ENCODE measurements around the gene TPCN2.
"Not testable (repeated sequence)": the region's sequence is repeated elsewhere in the genome, so short reads cannot be mapped to it uniquely, and the experiment has no call there.

TPCN2 gene

DNA sequence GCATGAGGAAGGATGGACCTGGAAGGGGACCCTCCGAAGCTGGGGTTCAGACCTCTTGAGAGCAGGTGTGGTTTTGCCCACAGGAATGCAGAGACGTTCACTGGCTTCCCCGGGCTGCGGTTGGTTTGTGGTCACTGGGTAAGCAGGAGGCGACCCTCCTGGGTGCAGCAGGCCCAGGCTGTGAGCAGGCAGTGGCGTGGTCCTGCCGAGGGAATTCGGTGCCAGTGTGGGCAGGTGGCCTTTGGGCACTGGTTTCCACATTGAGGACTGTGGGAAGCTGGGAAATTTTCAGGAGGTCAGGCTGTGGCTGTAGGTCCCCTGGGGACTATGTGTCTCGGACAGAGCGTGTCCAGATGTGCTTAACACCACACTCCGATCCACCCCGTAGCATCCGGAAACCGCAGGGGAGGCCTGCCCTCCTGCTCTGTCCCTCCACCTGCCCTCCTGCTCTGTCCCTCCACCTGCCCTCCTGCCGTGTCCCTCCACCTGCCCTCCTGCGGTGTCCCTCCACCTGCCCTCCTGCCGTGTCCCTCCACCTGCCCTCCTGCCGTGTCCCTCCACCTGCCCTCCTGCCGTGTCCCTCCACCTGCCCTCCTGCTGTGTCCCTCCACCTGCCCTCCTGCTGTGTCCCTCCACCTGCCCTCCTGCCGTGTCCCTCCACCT, 27.5 kb downstream of the TPCN2 start:
- DNase-seq (ENCODE audit: low spot score): no peak

GRCh38 chr11:69076977-69077376, 28.2 kb downstream of the TPCN2 start:
- DNase-seq (ENCODE audit: low spot score): not testable (repeated sequence)

GRCh38 chr11:69078508-69078907, 29.8 kb downstream of the TPCN2 start:
- DNase-seq (ENCODE audit: low spot score): no peak

- no peak for DNase-seq (ENCODE audit: low spot score)
Measured at GRCh38 chr11:69078930-69079605, 30.3 kb downstream of the TPCN2 start.

DNA sequence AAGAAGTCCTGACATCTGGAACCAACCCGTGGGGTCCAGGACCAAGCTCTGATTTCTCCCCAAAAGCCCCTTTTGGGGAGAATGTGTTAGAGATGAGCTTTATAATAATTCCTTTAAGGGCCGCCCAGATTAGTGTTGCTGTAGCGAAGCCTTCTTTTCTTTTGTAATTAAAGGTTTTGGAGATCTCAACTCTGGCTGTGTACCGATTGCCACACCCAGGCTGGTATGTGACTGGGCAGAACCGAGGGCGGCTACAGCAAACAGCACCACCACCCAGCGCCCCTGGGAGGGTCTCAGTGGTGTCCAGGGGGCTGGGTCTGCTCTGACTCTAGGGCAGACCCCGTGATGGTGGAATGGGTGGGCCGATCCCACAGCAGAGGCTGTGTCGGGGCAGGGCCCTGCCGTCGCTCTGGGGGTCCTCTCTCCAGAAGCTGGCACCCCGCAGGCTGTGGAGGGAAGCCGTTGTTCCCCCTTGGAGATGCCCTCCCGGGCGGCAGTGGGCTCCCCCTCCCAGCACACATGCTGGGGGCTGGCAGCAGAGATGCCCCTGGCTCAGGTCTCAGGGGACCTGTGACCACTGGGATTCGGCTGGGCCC, 31.0 kb downstream of the TPCN2 start:
- DNase-seq (ENCODE audit: low spot score): no peak

DNA sequence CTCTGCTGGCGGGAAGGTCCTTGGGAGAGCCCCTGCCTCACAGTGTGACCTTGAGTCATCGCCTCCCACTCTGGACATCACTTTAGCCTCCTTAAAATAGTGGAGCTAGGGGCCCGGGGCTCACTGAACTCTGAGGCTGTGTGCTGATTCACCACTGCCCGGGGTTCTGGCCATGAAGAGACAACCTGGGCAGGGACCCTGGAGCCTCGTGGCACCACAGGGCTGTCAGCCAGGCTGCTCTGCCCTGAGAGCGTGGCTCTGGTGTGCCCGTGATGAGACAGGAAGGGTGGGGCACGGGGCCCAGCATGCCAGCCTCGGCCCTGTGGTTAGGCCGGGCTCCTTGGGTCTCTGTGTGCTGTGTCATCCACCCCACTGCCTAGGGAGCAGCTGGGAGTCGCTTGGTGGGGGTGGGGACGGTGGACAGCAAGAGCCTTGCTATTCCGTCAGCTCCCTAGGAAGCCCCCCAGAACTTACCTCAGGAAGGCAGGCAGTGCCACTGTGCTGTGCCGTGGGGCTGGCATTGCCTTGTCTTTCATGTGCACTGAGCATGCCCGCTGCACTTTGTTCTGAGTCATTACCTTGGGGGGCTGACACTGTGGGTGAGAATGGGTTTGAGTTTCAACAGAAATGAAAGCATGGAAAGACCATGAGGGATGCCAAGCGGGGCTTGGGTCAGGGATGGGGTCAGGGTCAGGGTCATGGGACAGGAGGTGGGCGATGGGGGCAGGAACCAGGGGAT, 31.7 kb downstream of the TPCN2 start:
- peak; percentile 60 for DNase-seq (ENCODE audit: low spot score)

- DNase-seq (ENCODE audit: low spot score): no peak
Measured at GRCh38 chr11:69081180-69081579, 32.4 kb downstream of the TPCN2 start.

DNA sequence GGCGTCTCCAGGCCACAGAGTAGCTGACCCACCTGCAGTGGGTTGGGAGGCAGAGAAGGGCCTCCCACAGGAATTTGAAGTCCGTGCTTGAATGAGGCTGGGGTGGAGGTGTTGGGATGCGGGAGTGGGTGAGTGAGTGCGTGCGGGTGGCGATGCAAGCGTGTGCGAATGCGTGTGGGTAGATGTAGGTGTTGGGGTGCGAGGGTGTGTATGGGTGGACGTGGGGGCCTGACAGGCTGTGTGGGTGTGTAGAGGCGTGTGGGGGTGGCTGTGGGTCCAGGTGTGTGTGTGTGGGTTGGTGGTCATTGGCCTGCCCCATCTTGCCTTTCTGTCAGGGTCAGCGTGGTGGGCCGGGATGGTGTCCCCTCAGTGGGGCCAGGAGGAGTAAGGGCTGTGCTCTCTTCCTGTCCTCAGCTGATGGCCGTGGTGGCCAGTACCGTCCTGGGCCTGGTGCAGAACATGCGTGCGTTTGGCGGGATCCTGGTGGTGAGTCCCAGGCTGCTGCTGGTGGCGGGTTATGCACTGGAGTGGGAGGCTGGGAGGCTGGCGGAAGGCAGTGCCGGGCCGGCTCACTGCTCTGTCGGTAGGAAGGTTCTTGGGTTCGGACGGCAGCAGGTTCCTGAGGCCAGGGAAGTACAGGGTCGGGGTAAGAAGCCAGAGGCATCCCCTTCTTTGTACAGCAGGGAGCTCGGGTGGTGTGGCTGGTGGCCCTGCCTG, 35.0 kb downstream of the TPCN2 start:
- no peak for DNase-seq (ENCODE audit: low spot score)

GRCh38 chr11:69084371-69084770, 35.6 kb downstream of the TPCN2 start:
- no peak for DNase-seq (ENCODE audit: low spot score)

DNA sequence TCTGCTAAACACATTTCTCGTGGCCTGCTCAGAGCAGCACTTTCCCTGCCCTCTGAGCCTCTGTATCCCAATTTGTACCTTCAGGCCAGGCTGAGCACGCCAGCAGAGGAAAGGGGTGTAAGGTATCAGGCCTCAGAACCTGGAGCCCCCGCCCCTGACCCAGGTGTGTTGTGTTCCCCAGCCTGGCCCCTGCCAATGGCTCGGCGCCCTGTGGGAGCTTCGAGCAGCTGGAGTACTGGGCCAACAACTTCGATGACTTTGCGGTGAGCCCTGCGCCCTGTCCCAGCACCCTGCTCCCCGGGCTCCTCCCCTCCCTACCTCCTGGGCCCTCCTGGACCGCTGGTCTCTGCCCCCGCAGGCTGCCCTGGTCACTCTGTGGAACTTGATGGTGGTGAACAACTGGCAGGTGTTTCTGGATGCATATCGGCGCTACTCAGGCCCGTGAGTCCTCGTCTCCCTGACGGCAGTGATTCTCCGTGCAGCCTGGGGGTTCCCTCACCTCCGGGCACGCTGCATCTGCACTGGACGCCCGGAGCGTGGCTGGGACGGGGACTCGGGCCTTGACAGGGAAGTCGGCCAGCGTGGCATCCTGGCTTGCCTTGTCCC, 36.9 kb downstream of the TPCN2 start:
- DNase-seq (ENCODE audit: low spot score): no peak

GRCh38 chr11:69086152-69087132, 37.7 kb downstream of the TPCN2 start:
- DNase-seq (ENCODE audit: low spot score): no peak

GRCh38 chr11:69087133-69087524, 38.4 kb downstream of the TPCN2 start:
- DNase-seq (ENCODE audit: low spot score): no peak

DNA sequence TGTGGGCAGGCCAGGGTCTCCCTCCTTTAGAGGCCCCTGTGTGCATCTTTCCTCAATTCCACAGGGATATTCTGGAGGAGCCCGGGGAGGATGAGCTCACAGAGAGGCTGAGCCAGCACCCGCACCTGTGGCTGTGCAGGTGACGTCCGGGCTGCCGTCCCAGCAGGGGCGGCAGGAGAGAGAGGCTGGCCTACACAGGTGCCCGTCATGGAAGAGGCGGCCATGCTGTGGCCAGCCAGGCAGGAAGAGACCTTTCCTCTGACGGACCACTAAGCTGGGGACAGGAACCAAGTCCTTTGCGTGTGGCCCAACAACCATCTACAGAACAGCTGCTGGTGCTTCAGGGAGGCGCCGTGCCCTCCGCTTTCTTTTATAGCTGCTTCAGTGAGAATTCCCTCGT, 39.1 kb downstream of the TPCN2 start:
- no peak for DNase-seq (ENCODE audit: low spot score)

GRCh38 chr11:69088676-69089146, 40.0 kb downstream of the TPCN2 start:
- peak; percentile 92 for DNase-seq (ENCODE audit: low spot score)

DNA sequence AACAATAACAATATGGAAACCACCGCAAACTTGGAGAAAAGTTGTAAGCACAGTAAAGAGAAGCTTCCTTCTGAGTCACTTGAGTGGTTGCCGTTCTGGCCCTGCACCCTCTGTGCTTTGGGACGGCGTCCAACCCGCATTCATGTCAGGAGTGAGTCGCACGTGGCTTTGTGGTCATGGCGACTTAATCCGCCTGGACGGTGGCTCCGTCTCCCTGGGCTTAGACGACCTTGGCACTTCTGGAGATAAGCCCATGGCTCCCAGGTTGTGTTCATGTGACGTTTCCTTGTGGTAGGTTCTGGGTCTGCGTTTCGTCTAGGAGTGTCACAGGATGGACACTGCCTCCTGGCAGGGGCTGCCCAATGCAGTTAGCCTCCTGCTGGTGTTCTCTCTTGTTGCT, 40.5 kb downstream of the TPCN2 start:
- DNase-seq (ENCODE audit: low spot score): peak; percentile 85

- DNase-seq (ENCODE audit: low spot score): no peak
Measured at GRCh38 chr11:69091638-69092165, 43.0 kb downstream of the TPCN2 start.

GRCh38 chr11:69092263-69092662, 43.5 kb downstream of the TPCN2 start:
- DNase-seq (ENCODE audit: low spot score): no peak

GRCh38 chr11:69093106-69093505, 44.4 kb downstream of the TPCN2 start:
- no peak for DNase-seq (ENCODE audit: low spot score)

DNA sequence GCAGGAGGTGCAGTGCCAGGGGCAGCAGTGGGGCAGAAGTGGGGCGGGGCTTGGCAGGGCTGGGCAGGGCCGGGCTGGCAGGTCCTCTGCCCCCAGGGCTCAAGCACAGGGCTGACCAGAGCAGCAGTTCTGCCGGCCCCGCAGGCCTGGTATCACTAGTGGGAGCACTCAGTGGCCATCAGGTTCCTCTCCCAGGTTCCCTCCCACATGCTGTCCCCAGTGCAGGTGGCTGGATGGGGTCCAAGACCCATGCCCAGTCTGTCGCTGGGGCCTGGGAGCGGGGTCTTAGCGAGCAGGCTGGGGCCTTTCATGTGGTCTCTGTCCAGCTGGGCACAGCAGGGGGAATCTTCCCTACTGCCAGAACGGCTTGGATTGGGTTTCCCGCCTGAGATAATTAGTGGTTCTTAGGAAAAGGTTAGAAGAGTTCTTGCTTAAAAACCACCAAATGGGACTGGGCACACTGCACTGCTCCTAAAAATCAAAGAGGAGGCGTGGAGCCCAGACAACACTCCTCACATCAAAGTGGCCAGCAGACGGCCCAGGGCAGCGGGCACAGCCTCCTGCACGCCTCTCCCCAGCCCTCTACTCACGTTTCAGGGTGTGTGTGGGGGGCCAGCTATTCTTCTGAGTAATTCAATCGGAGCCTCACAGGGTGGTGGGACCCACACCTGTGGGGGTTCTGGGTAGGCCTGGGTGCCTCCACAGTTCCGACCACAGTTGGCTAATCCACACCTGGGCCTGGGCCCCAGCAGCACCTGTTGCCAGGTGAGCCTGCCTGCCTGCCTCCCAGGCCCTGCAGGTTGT, 45.6 kb downstream of the TPCN2 start:
- no peak for DNase-seq (ENCODE audit: low spot score)
